Smooth muscle cell (in vitro differentiated cells): ENCODE measurements around the gene GFRAL. TPM values are rescaled to one million over a fixed set of nuclear protein-coding genes. Genes with fewer than 3 reads are reported as not detected.

Experiments used
- DNase-seq: peaks from one replicate; lab custom pipeline; 2025; ENCODE audit not compliant: unreplicated experiment; lab: John Stamatoyannopoulos, UW
- H2AFZ ChIP-seq: fragments of 200-600 bp; sonication (generic); 2 replicates; pipeline ENCODE4 v1.6.0; 2016; ENCODE audit warnings: antibody characterized with exemption, low read depth, mild to moderate bottlenecking
- H3F3A ChIP-seq: fragments of 200-600 bp; sonication (generic); 2 replicates; pipeline ENCODE4 v1.6.0; 2017; ENCODE audit warnings: antibody characterized with exemption, low read depth
- H3K27ac ChIP-seq: fragments of 200-600 bp; sonication (generic); 2 replicates; pipeline ENCODE4 v1.5.1; 2016; ENCODE audit warnings: low read depth, mild to moderate bottlenecking
- H3K27me3 ChIP-seq: fragments of 200-600 bp; sonication (generic); 2 replicates; pipeline ENCODE4 v1.6.1; 2016; ENCODE audit warnings: low read depth, mild to moderate bottlenecking
- H3K36me3 ChIP-seq: fragments of 200-600 bp; sonication (generic); 2 replicates; pipeline ENCODE4 v1.5.1; 2016; ENCODE audit warnings: low read depth
- H3K4me1 ChIP-seq: fragments of 200-600 bp; sonication (generic); 2 replicates; pipeline ENCODE4 v1.5.1; 2016; ENCODE audit warnings: low read depth
- H3K4me2 ChIP-seq: fragments of 200-600 bp; sonication (generic); 2 replicates; pipeline ENCODE4 v1.6.0; 2016; ENCODE audit warnings: mild to moderate bottlenecking
- H3K4me3 ChIP-seq: fragments of 200-600 bp; sonication (generic); 2 replicates; pipeline ENCODE4 v1.5.1; 2016; ENCODE audit warnings: mild to moderate bottlenecking
- H3K79me2 ChIP-seq: fragments of 200-600 bp; sonication (generic); 2 replicates; pipeline ENCODE4 v1.6.0; 2016; ENCODE audit warnings: low read depth, mild to moderate bottlenecking
- H3K9ac ChIP-seq: fragments of 200-600 bp; sonication (generic); 2 replicates; pipeline ENCODE4 v1.6.0; 2016; ENCODE audit warnings: low read depth
- H3K9me3 ChIP-seq: fragments of 200-600 bp; sonication (generic); replicated peaks from 2 replicates; pipeline ENCODE4 v1.5.1; 2016; ENCODE audit warnings: low read depth
- H4K20me1 ChIP-seq: fragments of 200-600 bp; sonication (generic); 2 replicates; pipeline ENCODE4 v1.6.0; 2016; ENCODE audit warnings: low read depth
- CTCF ChIP-seq: fragments of 200-600 bp; sonication (generic); IDR thresholded peaks from 2 replicates; pipeline ENCODE4 v1.5.1; 2017; ENCODE audit warnings: borderline replicate concordance, mild to moderate bottlenecking, antibody characterized with exemption; ENCODE audit not compliant: insufficient read depth, poor library complexity, severe bottlenecking
- WGBS: methylation state at CpG from one replicate; pipeline ENCODE4 v1.1.7; 2016; ENCODE audit warnings: low lambda C conversion rate; 5-methylcytosine and 5-hydroxymethylcytosine counted together
- polyA plus RNA-seq: library from polyadenylated mRNA; unstranded; fragments of >200 nt; fragmentation: Nextera tagmentation; extraction: Ambion mirVana; gene quantifications from 2 replicates; pipeline ENCODE4 v1.2.1, GENCODE V29; 2016
- total RNA-seq: library from RNA; depleted of rRNA; stranded (reverse); fragments of >200 nt; gene quantifications from 2 replicates; pipeline ENCODE4 v1.2.3, GENCODE V29; 2014

GFRAL gene
- total and polyA plus RNA-seq, 2 experiments from 2014 or later: not detected

GRCh38 chr6:55320696-55321086 is 6.6 kb upstream of the GFRAL start:
- Histone ChIP-seq H3K27ac (no peak overlapping the region), H3K4me2 (no peak overlapping the region), H4K20me1 (no peaks in the 10 kb centered on the region), H3K4me3 (no peak overlapping the region), H2AFZ (no peak overlapping the region), H3F3A (no peaks in the 10 kb centered on the region), H3K36me3 (no peaks in the 10 kb centered on the region), H3K9me3 (no peaks in the 10 kb centered on the region), H3K4me1 (no peaks in the 10 kb centered on the region), H3K79me2 (no peaks in the 10 kb centered on the region), H3K9ac (no peak overlapping the region), H3K27me3 (no peaks in the 10 kb centered on the region)
- no peak for TF ChIP-seq CTCF
- DNase-seq: no peak
- 37% methylated on average over 2 of the region's 2 CpGs for WGBS

DNA sequence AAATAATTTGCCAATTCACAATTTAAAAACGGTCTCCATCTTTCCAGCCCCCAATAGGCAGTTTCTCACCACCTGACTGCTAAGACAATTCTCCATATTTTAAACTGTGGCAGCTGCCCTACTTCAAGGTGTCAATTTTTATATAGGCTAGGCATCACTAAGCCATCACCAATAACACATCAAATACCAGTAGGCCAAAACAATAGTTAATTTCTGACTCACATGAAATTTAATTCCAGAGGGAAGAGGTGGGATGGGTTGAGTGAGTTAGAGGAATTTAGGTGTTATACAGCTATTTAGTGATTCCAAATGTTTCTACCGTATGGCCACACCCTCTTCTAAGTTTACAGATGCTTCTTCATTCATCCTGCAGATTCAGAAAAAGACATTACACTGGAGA is 49.9 kb downstream of the GFRAL start:
- no peak overlapping the region for H3K9ac ChIP-seq
- 68% methylated on average over 2 of the region's 2 CpGs for WGBS
- TF ChIP-seq CTCF: no peak
- H3K4me3 ChIP-seq: no peak overlapping the region
- H3K36me3 ChIP-seq: no peaks in the 10 kb centered on the region
- no peaks in the 10 kb centered on the region for H3K27me3 ChIP-seq
- no peaks in the 10 kb centered on the region for H3K79me2 ChIP-seq
- no peaks in the 10 kb centered on the region for H3F3A ChIP-seq
- H3K9me3 ChIP-seq: no peaks in the 10 kb centered on the region
- no peaks in the 10 kb centered on the region for H3K4me1 ChIP-seq
- H3K4me2 ChIP-seq: no peak overlapping the region
- no peak overlapping the region for H3K27ac ChIP-seq
- H2AFZ ChIP-seq: no peak overlapping the region
- DNase-seq: no peak
- H4K20me1 ChIP-seq: no peaks in the 10 kb centered on the region

GRCh38 chr6:55379471-55379870 is 52.2 kb downstream of the GFRAL start:
- DNase-seq: no peak
- no peaks in the 10 kb centered on the region for H3K27me3 ChIP-seq
- no peaks in the 10 kb centered on the region for H3K79me2 ChIP-seq
- no peak for TF ChIP-seq CTCF
- no peaks in the 10 kb centered on the region for H4K20me1 ChIP-seq
- no peak overlapping the region for H3K4me2 ChIP-seq
- H3K27ac ChIP-seq: no peak overlapping the region
- no peak overlapping the region for H2AFZ ChIP-seq
- no peak overlapping the region for H3K9ac ChIP-seq
- no peaks in the 10 kb centered on the region for H3K4me1 ChIP-seq
- H3K36me3 ChIP-seq: no peaks in the 10 kb centered on the region
- no peaks in the 10 kb centered on the region for H3F3A ChIP-seq
- no peaks in the 10 kb centered on the region for H3K9me3 ChIP-seq
- H3K4me3 ChIP-seq: no peak overlapping the region

DNA sequence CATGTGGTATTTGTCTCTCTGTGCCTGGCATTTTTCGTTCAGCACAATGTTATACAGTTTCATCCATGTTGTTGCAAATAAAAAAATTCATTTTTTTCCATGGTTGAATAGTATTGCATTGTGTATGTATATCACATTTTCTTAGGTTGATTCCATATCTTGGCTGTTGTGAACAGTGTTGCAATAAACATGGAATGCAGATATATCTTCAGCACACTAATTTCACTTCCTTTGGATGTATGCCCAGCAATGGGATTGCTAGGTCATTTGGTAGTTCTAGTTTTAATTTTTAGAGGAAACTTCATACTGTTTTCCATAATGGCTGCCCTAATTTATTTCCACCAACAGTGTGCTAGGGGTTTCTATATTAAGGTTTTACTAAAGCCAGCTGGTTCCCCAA is 52.6 kb downstream of the GFRAL start:
- TF ChIP-seq CTCF: no peak
- no peaks in the 10 kb centered on the region for H3F3A ChIP-seq
- no peaks in the 10 kb centered on the region for H3K27me3 ChIP-seq
- no peaks in the 10 kb centered on the region for H3K79me2 ChIP-seq
- H3K27ac ChIP-seq: no peak overlapping the region
- no peak overlapping the region for H2AFZ ChIP-seq
- no peak overlapping the region for H3K9ac ChIP-seq
- H3K9me3 ChIP-seq: no peaks in the 10 kb centered on the region
- no peak overlapping the region for H3K4me2 ChIP-seq
- H4K20me1 ChIP-seq: no peaks in the 10 kb centered on the region
- no peaks in the 10 kb centered on the region for H3K4me1 ChIP-seq
- 26% methylated on average over 1 of the region's 1 CpG for WGBS
- H3K36me3 ChIP-seq: no peaks in the 10 kb centered on the region
- H3K4me3 ChIP-seq: no peak overlapping the region
- no peak for DNase-seq
